ENCODE results near the gene ETV6.

Gene ETV6

GRCh38 chr12:11694528-11694927 is 45.1 kb downstream of the ETV6 start:
- in situ Hi-C loops (cut with MboI; ENCODE audit: low pct_unique_long_range_greater_than_20kb, low sequenced_read_pairs, unreplicated experiment) = no loop called here
- DNase-seq (ENCODE audit: low spot score) = no peak
- TF ChIP-seq CTCF (IDR thresholded peaks at IDR 0.05; ENCODE audit: extremely low read depth, insufficient read depth, missing control alignments) = no peak

- DNase-seq (ENCODE audit: low spot score) = no peak
- in situ Hi-C loops (cut with MboI; ENCODE audit: low pct_unique_long_range_greater_than_20kb, low sequenced_read_pairs, unreplicated experiment) = no loop called here
- TF ChIP-seq CTCF (IDR thresholded peaks at IDR 0.05; ENCODE audit: extremely low read depth, insufficient read depth, missing control alignments) = no peak
Measured at GRCh38 chr12:11695321-11695720, 45.8 kb downstream of the ETV6 start.

- no peak for TF ChIP-seq CTCF (IDR thresholded peaks at IDR 0.05; ENCODE audit: extremely low read depth, insufficient read depth, missing control alignments)
- in situ Hi-C loops (cut with MboI; ENCODE audit: low pct_unique_long_range_greater_than_20kb, low sequenced_read_pairs, unreplicated experiment) = no loop called here
- no peak for DNase-seq (ENCODE audit: low spot score)
Measured at GRCh38 chr12:11696084-11696483, 46.6 kb downstream of the ETV6 start.

GRCh38 chr12:11697131-11697530 is 47.7 kb downstream of the ETV6 start:
- no peak for TF ChIP-seq CTCF (IDR thresholded peaks at IDR 0.05; ENCODE audit: extremely low read depth, insufficient read depth, missing control alignments)

GRCh38 chr12:11697670-11698387 is 48.4 kb downstream of the ETV6 start:
- in situ Hi-C loops (cut with MboI; ENCODE audit: low pct_unique_long_range_greater_than_20kb, low sequenced_read_pairs, unreplicated experiment) = no loop called here
- TF ChIP-seq CTCF (IDR thresholded peaks at IDR 0.05; ENCODE audit: extremely low read depth, insufficient read depth, missing control alignments) = no peak
- no peak for DNase-seq (ENCODE audit: low spot score)

More at GRCh38 chr12:11697131-11697530, 47.7 kb downstream of the ETV6 start:
- in situ Hi-C loops (cut with MboI; ENCODE audit: low pct_unique_long_range_greater_than_20kb, low sequenced_read_pairs, unreplicated experiment) = no loop called here
- DNase-seq (ENCODE audit: low spot score) = no peak

GRCh38 chr12:11698729-11699128 is 49.3 kb downstream of the ETV6 start:
- no peak for TF ChIP-seq CTCF (IDR thresholded peaks at IDR 0.05; ENCODE audit: extremely low read depth, insufficient read depth, missing control alignments)
- DNase-seq (ENCODE audit: low spot score) = no peak
- in situ Hi-C loops (cut with MboI; ENCODE audit: low pct_unique_long_range_greater_than_20kb, low sequenced_read_pairs, unreplicated experiment) = no loop called here
